ENCODE data around the gene PGLYRP4. TPM values are rescaled to one million over a fixed set of nuclear protein-coding genes. Genes with fewer than 3 reads are reported as not detected.

Gene PGLYRP4
- total and polyA plus RNA-seq, 2 of the 4 experiments (the other 2 are of a cell fraction): not detected

GRCh38 chr1:153386500-153386901 lies 37.9 kb upstream of the PGLYRP4 start:
- CTCF ChIA-PET: no interaction called here
- no peak for ATAC-seq (ENCODE audit: low read depth)
- in situ Hi-C loops (cut with MboI; ENCODE audit: low sequenced_read_pairs): no loop called here

More at GRCh38 chr1:153386500-153386901, 37.9 kb upstream of the PGLYRP4 start:
- Histone ChIP-seq H3K27ac (ENCODE audit: insufficient read depth, low read length) (no peak overlapping the region), H2AK9ac (replicated peaks; ENCODE audit: low read depth, low read length, poor library complexity) (no peak overlapping the region), H2BK120ac (ENCODE audit: low read depth, low read length) (no peak overlapping the region), H4K91ac (ENCODE audit: insufficient read depth, low read depth, low read length) (no peak overlapping the region), H3K23ac (ENCODE audit: low read depth, low read length) (no peak overlapping the region), H2BK20ac (ENCODE audit: low read depth, low read length) (no peak overlapping the region), H2BK5ac (ENCODE audit: low read depth, low read length, poor library complexity, severe bottlenecking) (no peak overlapping the region), H2AFZ (replicated peaks; ENCODE audit: low read length, poor library complexity) (no peak overlapping the region), H3K4me2 (ENCODE audit: low read depth, low read length) (no peak overlapping the region), H3K56ac (ENCODE audit: extremely low read depth, insufficient read depth, low read length) (no peak overlapping the region), H2BK15ac (ENCODE audit: low read depth, low read length) (no peak overlapping the region), H3K4me3 (ENCODE audit: insufficient read depth, low read depth, low read length) (no peak overlapping the region), H3K79me1 (ENCODE audit: low read depth in 1 of 2, low read length in 2 of 2) (no peaks in the 10 kb centered on the region), H4K8ac (ENCODE audit: low read depth in 2 of 2, low read length in 2 of 2) (no peak overlapping the region), H3K9me3 (ENCODE audit: control insufficient read depth, insufficient read depth, low read length) (no peaks in the 10 kb centered on the region), H3K9me1 (ENCODE audit: insufficient read depth, low read length) (no peaks in the 10 kb centered on the region), H3K4ac (ENCODE audit: low read depth, low read length) (no peak overlapping the region), H3K4me1 (ENCODE audit: control insufficient read depth, insufficient read depth, low read length) (no peaks in the 10 kb centered on the region), H4K20me1 (ENCODE audit: insufficient read depth, low read length) (no peaks in the 10 kb centered on the region), H3K36me3 (ENCODE audit: control insufficient read depth, insufficient read depth, low read length) (no peaks in the 10 kb centered on the region), H2AK5ac (ENCODE audit: low read depth, low read length) (no peak overlapping the region), H3K14ac (replicated peaks; ENCODE audit: low read depth, low read length) (no peak overlapping the region), H3K9ac (ENCODE audit: low read depth, low read length) (no peak overlapping the region), H3K27me3 (ENCODE audit: control insufficient read depth, insufficient read depth, low read length) (no peaks in the 10 kb centered on the region; the same call in 1 of the 2 replicates), H4K5ac (ENCODE audit: low read depth, low read length) (no peak overlapping the region), H3K18ac (ENCODE audit: low read depth, low read length) (no peak overlapping the region)
- POLR2A ChIA-PET (ENCODE audit: unreplicated experiment): no interaction called here
- WGBS, 2 experiments (ENCODE audit: extremely low coverage in 2 of 2, insufficient read length in 1 of 2): 50% methylated on average over 2 of the region's 5 CpGs; no CpG with 5 or more reads in 1 of the 2 experiments
- no TSS peak for BruUV-seq (replicated peaks)
- no peak for DNase-seq
- TF ChIP-seq NFE2L2 (IDR thresholded peaks at IDR 0.05; ENCODE audit: low read depth, low read length) (no peak), CHD1 (IDR thresholded peaks at IDR 0.05; ENCODE audit: low read depth, low read length) (no peak), CEBPB (IDR thresholded peaks at IDR 0.05; ENCODE audit: low read depth, low read length) (no peak), ELK1 (IDR thresholded peaks at IDR 0.05; ENCODE audit: borderline replicate concordance, low read depth, low read length) (no peak), RAD21 (IDR thresholded peaks at IDR 0.05; ENCODE audit: low read length) (no peak), CTCF (conservative IDR thresholded peaks at IDR 0.05; ENCODE audit: low read depth, low read length) (no peak), POLR2A (IDR thresholded peaks at IDR 0.05; ENCODE audit: low read depth, low read length) (no peak), RCOR1 (IDR thresholded peaks at IDR 0.05; ENCODE audit: insufficient replicate concordance, low read length) (no peak), BHLHE40 (IDR thresholded peaks at IDR 0.05; ENCODE audit: low read depth, low read length) (no peak), USF2 (IDR thresholded peaks at IDR 0.05; ENCODE audit: low read depth, low read length) (no peak)
- dilution Hi-C loops (cut with HindIII; ENCODE audit: low sequenced_read_pairs, unreplicated experiment) (no loop called here), intact Hi-C loops (cut with micrococcal nuclease) (no loop called here)
